ELR (cell line): ENCODE data around the gene PRSS57.

Experiments used
- DNase-seq: peaks from one replicate; pipeline ENCODE4 v3.0.0-alpha.2; 2015; ENCODE audit warnings: low read depth

The PRSS57 gene

DNA sequence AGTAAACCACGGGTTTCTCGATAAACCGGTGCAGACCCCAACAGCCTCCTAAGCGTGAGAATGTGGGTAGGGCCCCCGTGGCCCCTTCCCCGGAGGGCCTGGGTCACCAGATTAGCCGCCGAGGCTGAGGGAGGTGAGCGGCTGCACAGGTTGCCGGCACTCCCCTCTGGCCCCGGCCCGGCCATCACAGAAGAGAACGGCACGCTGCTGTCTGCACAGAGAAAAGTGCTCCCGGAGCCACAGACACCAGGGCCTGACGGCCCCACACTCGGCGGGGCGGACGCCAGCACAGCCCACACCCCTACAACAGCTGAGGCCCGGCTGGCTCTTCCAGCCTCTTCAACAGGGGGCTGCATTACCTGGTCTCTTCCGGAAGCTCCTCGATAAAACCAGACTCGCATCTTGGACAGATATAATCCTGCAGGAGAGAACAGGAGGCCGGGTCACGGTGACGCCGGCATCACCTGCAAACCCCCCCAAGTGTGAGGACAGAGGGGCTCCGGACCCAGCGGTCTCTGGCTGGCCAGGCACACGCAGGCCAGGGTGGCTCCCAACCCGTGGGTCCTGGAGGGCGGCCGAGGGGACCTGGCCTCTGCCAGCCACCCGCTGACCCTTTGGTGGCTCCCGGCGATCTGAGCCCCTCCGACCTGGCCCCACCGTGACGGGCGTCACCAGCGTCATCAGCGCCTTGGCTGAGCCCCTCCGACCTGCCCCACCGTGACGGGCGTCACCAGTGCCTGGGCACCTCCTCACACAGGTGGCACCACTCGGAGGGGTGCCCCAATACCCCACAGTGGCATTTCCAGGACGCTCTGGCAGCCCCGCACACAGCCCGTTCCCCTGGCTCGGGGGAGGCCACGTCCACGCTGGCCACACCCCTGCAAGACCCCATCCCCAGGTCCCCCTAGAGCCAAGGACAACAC is 42.5 kb downstream of the PRSS57 start:
- no peak for DNase-seq

GRCh38 chr19:651991-652390 is 43.3 kb downstream of the PRSS57 start:
- no peak for DNase-seq

DNA sequence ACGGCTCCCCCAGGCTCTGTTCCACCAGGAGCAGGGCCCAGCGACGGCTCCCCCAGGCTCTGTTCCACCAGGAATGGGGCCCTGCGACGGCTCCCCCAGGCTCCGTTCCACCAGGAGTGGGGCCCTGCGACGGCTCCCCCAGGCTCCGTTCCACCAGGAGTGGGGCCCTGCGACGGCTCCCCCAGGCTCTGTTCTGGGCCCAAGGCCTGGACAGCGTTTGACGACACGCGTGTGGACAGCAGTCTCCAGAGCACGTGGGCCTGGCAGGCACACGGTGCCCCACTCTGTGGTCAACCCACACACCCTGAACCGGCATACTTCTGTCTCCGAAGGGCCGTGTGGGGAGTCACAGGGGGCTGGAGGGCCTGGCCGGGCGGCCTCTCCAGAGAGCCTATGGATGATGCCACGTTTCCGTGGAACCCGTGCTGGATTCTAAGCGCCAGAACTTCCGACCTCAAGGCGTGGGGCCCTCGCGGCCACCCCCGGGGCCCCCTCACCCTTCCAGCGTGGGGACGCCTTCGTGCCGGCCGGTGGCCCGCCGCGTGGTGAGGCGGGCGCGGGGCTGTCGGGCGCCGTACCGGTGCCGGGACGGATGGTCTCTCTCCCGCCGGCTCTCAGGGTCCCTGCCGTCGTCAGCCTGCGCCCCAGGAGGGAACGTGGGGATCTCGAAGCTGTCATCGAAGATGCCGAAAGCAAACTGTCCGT is 44.0 kb downstream of the PRSS57 start:
- no peak for DNase-seq

- DNase-seq: no peak
Measured at GRCh38 chr19:650121-650520, 45.1 kb downstream of the PRSS57 start.

DNA sequence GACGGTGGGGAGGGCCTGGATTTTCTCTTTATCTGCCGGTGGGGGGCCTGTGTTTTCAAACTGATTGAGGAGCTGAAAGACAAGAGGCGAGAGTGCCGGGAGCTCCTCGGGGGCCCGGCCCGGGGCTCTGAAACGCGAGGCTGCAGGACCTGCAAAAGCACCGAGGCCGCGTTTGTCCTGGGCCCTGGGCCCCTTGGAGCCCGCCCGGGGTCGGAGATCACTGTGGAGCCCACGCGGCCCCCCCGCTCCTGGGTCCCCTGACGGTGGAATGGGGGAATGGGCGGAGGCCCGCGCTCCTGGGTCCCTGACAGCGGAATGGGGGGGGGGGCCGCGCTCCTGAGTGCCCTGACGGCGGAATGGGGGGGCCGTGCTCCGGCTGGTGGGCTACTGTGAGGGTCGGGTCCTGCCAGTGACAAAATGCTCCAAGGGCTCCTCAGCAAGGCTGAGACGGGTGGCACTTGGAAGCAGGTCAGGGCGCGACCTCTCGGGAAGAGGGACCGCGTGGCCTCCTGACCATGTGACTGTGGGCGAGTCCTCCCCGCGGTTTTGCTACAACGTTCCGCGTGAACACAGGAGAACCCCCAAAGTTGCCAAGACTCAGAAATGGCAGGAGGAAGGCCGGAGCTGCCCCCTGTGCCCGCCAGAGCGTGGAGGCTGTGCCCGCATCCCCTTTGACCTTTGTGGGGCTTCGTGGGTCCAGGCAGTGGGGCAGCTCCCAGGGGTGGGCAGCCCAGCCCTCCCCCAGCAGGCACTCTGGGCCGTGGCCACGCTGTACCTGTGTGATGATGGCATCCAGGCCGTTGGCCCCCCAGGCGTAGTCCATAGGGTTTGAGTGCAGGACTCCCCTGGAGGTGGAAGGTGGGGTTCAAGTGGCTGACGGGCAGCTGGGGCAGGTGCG is 46.1 kb downstream of the PRSS57 start:
- no peak for DNase-seq

DNA sequence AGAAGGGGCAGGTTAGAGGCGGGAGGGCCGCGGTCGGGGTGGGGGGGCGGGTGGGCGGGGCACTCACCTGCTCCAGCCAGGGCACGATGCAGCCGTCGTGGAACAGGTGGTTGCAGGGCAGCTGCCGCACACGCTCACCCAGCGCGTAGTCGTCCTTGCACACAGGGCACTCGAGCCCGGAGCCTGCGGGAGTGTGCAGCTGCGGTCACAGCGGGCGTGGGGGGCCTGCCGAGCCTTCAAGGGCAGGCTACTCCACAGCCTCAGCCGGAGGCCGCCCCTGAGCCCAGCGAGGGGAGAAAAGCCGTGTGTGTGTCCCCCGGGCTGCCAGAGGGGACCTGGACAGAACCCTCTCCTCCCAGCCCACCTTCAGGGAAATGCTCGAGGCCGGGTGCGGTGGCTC is 46.9 kb downstream of the PRSS57 start:
- no peak for DNase-seq

DNA sequence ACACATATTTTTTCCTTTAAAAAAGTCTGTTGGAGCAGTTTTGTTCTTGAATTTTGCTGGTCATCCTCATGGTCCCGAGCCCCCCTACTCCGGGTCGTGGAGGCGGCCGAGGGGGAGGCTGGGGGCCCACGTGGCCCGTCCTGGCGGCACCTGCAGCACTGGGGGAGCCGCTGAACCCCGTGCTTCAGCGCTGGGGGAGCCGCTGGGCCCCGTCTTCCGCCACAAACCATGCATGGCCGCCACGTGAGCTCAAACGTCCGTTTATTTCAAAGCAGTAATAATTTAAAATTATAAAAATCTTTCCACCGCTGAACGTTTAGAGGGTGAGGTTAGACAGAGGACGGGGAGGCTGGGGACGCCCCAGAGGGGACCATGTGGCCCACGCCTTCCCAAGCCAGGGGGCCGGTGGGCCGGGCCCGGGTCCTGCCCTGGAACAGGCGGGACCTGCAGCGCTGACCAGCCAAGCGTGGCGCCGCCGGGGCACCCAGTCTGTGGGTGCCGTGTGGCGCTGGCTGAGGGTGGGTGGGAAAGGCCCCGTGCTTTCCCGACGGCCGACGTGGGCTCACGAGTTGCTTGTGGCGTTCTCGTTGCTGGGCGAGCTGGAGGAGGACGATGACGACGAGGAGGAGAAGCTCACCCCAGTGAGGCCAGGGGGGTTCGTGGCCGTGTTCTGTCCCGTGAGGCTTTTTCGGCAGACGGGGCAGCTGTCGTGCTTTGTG is 47.5 kb downstream of the PRSS57 start:
- DNase-seq: no peak

- no peak for DNase-seq
Measured at GRCh38 chr19:646779-647565, 48.3 kb downstream of the PRSS57 start.

GRCh38 chr19:645912-646778 is 49.1 kb downstream of the PRSS57 start:
- no peak for DNase-seq

GRCh38 chr19:644789-645188 is 50.5 kb downstream of the PRSS57 start:
- DNase-seq: no peak

DNA sequence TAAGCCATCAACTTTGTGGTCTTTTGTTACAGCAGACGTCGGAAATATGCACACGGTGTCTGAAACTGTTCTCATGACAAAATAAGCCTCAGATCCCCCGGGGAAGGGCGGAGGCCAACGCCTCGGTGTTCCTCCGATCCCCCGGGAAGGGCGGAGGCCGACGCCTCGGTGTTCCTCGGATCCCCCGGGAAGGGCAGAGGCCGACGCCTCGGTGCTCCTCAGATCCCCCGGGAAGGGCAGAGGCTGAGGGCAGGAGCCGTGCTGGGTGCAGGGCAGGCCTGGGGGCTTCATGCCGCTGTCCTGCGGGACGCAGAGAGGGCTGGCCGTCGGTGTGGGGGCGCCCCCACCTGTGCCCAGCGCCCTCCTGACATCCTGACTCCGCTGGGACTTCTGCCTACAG is 50.9 kb downstream of the PRSS57 start:
- DNase-seq: no peak

- no peak for DNase-seq
Measured at GRCh38 chr19:643736-644135, 51.5 kb downstream of the PRSS57 start.

DNA sequence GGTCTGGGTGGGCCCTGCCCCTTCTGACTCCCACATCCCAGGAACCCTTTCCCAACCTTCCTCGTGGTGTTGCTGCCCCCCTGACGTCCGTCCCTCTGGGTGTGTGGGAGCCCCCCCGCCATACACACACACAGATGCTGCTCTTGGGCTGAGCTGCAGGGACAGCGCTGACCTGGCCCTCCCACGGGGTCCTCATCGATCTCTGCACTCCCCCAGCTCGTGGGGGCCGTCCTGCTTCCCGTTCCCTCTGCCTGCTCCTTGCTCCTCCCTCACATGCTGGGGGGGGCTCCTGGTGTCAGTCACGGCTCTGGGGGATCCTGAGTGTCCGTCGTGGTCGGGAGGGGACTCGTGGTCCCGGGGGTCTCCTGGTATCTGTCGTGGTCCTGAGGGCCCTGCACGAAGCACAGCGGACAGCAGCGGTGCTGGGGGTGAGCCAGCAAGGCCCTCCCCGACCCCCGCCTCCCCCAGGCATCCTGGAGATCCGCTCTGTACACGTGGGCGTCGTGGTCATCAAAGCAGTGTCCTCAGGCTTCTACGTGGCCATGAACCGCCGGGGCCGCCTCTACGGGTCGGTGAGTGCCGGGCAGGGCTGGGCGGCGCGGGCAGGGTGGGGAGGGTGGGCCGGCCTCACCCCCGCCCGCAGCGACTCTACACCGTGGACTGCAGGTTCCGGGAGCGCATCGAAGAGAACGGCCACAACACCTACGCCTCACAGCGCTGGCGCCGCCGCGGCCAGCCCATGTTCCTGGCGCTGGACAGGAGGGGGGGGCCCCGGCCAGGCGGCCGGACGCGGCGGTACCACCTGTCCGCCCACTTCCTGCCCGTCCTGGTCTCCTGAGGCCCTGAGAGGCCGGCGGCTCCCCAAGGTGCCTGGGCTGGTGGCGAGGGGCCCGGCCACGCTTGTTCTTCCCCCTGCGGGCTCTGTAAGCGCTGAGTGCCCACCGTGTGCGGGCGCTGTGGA is 52.2 kb downstream of the PRSS57 start:
- no peak for DNase-seq

- no peak for DNase-seq
Measured at GRCh38 chr19:641702-642101, 53.5 kb downstream of the PRSS57 start.

GRCh38 chr19:640606-641189 is 54.6 kb downstream of the PRSS57 start:
- DNase-seq: no peak

DNA sequence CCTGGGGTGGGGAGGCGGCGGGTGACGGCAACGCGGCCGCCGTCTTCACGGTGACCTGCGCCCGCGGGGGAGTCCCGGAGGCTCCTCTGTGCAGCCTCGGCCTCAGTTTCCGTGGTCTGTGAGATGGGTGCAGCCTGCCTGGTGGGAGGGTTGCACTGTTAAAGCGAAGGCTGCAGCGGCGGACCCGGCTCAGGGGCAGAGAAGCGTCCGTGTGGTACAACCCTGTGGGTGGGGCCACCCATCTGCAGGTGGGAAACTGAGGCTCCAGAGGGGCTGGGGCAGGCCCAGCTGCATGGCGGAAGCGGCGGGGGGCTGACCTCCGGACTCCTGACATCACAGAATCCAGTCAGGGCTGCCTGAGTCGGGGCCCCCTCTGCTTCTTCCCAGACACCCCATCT is 55.1 kb downstream of the PRSS57 start:
- no peak for DNase-seq

GRCh38 chr19:639253-640160 is 55.7 kb downstream of the PRSS57 start, which contains the start of gene FGF22:
Gene FGF22 (plus strand): TSS chr19:639879. CDS start chr19:639926, 47 bp downstream.
- DNase-seq: peak; percentile 94
